ENCODE data around the gene SOCS6.
"Not testable (repeated sequence)": the region's sequence is repeated elsewhere in the genome, so short reads cannot be mapped to it uniquely, and the experiment has no call there.

SOCS6 gene

GRCh38 chr18:70288851-70289328 is at the start of gene SOCS6:
TSS of gene SOCS6 (plus strand) at chr18:70289045. CDS start at chr18:70324669, 35,624 bp downstream.
- DNase-seq: peak; percentile 67

- DNase-seq: no peak
These were observed 45.5 kb upstream of the SOCS6 start for GRCh38 chr18:70243131-70243929.

- DNase-seq: no peak
These were observed 42.8 kb upstream of the SOCS6 start for GRCh38 chr18:70246061-70246466.

- peak; percentile 39 for DNase-seq
These were observed 39.7 kb upstream of the SOCS6 start for GRCh38 chr18:70249118-70249517.

- DNase-seq: not testable (repeated sequence)
These were observed 39.0 kb upstream of the SOCS6 start for GRCh38 chr18:70249861-70250260.

GRCh38 chr18:70250781-70251180 is 38.1 kb upstream of the SOCS6 start:
- no peak for DNase-seq

GRCh38 chr18:70256184-70256583 is 32.7 kb upstream of the SOCS6 start:
- DNase-seq: no peak

GRCh38 chr18:70256994-70257393 is 31.9 kb upstream of the SOCS6 start:
- DNase-seq: no peak

- DNase-seq: no peak
These were observed 30.6 kb upstream of the SOCS6 start for GRCh38 chr18:70258243-70258642.

GRCh38 chr18:70260683-70261082 is 28.2 kb upstream of the SOCS6 start:
- DNase-seq: no peak

- DNase-seq: no peak
These were observed 27.6 kb upstream of the SOCS6 start for GRCh38 chr18:70261141-70261788.

- no peak for DNase-seq
These were observed 25.5 kb upstream of the SOCS6 start for GRCh38 chr18:70263336-70263735.

- no peak for DNase-seq
These were observed 17.1 kb upstream of the SOCS6 start for GRCh38 chr18:70271742-70272141.

- DNase-seq: no peak
These were observed 15.8 kb upstream of the SOCS6 start for GRCh38 chr18:70273021-70273420.

GRCh38 chr18:70276416-70277191 is 12.2 kb upstream of the SOCS6 start:
- DNase-seq: no peak

GRCh38 chr18:70279470-70279869 is 9.4 kb upstream of the SOCS6 start:
- no peak for DNase-seq

GRCh38 chr18:70280007-70280925 is 8.6 kb upstream of the SOCS6 start:
- no peak for DNase-seq

GRCh38 chr18:70284976-70285620 is 3.7 kb upstream of the SOCS6 start:
- DNase-seq: no peak

GRCh38 chr18:70287731-70288130 is 1.1 kb upstream of the SOCS6 start:
- no peak for DNase-seq

GRCh38 chr18:70288171-70288850 is 534 bp upstream of the SOCS6 start:
- no peak for DNase-seq

Data from fibroblast of upper back skin (primary cell).